ENCODE results near the gene SRP72. TPM values are rescaled to one million over a fixed set of nuclear protein-coding genes. Genes with fewer than 3 reads are reported as not detected.

The SRP72 gene
- polyA plus RNA-seq, 1 donor from 2014 or later, result 57.0 TPM

DNA sequence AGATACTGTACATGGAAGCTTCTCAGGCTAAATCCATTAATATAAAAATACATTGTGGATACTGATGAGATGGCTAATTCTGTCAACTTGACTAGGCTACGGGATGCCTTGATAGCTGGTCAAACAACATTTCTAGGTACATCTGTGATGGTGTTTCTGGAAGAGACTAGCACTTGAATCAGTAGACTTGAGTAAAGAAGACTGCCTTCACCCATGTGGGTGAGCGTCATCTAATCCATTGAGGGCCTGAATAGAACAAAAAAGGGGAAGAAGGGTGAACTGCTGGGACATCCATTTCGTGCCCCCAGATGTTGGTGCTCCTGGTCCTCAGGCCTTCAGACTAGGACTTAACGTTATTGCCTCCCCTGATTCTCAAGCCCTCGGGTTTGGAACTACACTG is 3.7 kb upstream of the SRP72 start:
- H3K4me2 ChIP-seq (ENCODE audit: low read length), result no peak overlapping the region
- H3K9me2 ChIP-seq (ENCODE audit: insufficient read depth, low read length), result no peaks in the 10 kb centered on the region
- H3K79me2 ChIP-seq (replicated peaks; ENCODE audit: insufficient read depth, low read length), result peaks cover 35% of the 10 kb centered on the region
- H3K9me3 ChIP-seq (ENCODE audit: low read length), result no peaks in the 10 kb centered on the region
- no peaks in the 10 kb centered on the region for H3F3A ChIP-seq (ENCODE audit: insufficient read depth, low read length, poor library complexity, severe bottlenecking)
- H3K9ac ChIP-seq (ENCODE audit: low read length), result no peak overlapping the region
- peaks cover 6% of the 10 kb centered on the region for H3K36me3 ChIP-seq (ENCODE audit: insufficient read depth, low read length)
- no peak overlapping the region for H2AFZ ChIP-seq (ENCODE audit: low read depth, low read length)
- TF ChIP-seq TAF1 (IDR thresholded peaks at IDR 0.05; ENCODE audit: low read depth), result no peak
- TF ChIP-seq, protein P1, sequence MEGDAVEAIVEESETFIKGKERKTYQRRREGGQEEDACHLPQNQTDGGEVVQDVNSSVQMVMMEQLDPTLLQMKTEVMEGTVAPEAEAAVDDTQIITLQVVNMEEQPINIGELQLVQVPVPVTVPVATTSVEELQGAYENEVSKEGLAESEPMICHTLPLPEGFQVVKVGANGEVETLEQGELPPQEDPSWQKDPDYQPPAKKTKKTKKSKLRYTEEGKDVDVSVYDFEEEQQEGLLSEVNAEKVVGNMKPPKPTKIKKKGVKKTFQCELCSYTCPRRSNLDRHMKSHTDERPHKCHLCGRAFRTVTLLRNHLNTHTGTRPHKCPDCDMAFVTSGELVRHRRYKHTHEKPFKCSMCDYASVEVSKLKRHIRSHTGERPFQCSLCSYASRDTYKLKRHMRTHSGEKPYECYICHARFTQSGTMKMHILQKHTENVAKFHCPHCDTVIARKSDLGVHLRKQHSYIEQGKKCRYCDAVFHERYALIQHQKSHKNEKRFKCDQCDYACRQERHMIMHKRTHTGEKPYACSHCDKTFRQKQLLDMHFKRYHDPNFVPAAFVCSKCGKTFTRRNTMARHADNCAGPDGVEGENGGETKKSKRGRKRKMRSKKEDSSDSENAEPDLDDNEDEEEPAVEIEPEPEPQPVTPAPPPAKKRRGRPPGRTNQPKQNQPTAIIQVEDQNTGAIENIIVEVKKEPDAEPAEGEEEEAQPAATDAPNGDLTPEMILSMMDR (IDR thresholded peaks at IDR 0.05; ENCODE audit: poor library complexity, severe bottlenecking), result no peak
- H3K27me3 ChIP-seq (ENCODE audit: insufficient read depth, low read depth, low read length), result no peaks in the 10 kb centered on the region
- no peak overlapping the region for H3K27ac ChIP-seq (ENCODE audit: low read length)
- no peaks in the 10 kb centered on the region for H4K20me1 ChIP-seq (ENCODE audit: insufficient read depth)
- peak overlapping the region; percentile 88 for H3K4me3 ChIP-seq (ENCODE audit: low read length)

DNA sequence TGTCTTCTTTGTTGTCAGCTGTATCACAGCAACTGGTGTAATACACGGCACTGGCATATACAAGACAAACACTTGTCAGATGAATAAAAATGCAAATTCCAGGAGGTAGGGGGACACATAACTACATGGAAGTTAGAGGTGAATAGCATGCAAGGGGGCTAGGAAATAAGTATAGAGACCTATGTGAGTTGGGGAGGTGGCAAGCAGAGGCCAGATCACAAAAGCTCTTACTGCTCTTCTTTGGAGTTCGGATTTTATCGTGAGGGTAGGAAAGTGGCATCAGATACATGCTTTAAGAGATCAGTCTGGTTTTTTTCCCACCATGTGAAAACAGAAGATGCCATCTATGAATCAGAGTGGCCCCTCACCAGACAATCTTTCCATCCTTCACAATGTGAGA is 2.8 kb upstream of the SRP72 start:
- Histone ChIP-seq H3K4me2 (ENCODE audit: low read length) (peak overlapping the region; percentile 64), H3K4me3 (ENCODE audit: low read length) (peak overlapping the region; percentile 88), H4K20me1 (ENCODE audit: insufficient read depth) (no peaks in the 10 kb centered on the region), H3F3A (ENCODE audit: insufficient read depth, low read length, poor library complexity, severe bottlenecking) (no peaks in the 10 kb centered on the region), H2AFZ (ENCODE audit: low read depth, low read length) (no peak overlapping the region), H3K27me3 (ENCODE audit: insufficient read depth, low read depth, low read length) (no peaks in the 10 kb centered on the region), H3K9me2 (ENCODE audit: insufficient read depth, low read length) (no peaks in the 10 kb centered on the region), H3K9ac (ENCODE audit: low read length) (no peak overlapping the region), H3K36me3 (ENCODE audit: insufficient read depth, low read length) (peaks cover 6% of the 10 kb centered on the region), H3K9me3 (ENCODE audit: low read length) (no peaks in the 10 kb centered on the region), H3K27ac (ENCODE audit: low read length) (no peak overlapping the region), H3K79me2 (replicated peaks; ENCODE audit: insufficient read depth, low read length) (peaks cover 44% of the 10 kb centered on the region)
- TF ChIP-seq, protein P2, sequence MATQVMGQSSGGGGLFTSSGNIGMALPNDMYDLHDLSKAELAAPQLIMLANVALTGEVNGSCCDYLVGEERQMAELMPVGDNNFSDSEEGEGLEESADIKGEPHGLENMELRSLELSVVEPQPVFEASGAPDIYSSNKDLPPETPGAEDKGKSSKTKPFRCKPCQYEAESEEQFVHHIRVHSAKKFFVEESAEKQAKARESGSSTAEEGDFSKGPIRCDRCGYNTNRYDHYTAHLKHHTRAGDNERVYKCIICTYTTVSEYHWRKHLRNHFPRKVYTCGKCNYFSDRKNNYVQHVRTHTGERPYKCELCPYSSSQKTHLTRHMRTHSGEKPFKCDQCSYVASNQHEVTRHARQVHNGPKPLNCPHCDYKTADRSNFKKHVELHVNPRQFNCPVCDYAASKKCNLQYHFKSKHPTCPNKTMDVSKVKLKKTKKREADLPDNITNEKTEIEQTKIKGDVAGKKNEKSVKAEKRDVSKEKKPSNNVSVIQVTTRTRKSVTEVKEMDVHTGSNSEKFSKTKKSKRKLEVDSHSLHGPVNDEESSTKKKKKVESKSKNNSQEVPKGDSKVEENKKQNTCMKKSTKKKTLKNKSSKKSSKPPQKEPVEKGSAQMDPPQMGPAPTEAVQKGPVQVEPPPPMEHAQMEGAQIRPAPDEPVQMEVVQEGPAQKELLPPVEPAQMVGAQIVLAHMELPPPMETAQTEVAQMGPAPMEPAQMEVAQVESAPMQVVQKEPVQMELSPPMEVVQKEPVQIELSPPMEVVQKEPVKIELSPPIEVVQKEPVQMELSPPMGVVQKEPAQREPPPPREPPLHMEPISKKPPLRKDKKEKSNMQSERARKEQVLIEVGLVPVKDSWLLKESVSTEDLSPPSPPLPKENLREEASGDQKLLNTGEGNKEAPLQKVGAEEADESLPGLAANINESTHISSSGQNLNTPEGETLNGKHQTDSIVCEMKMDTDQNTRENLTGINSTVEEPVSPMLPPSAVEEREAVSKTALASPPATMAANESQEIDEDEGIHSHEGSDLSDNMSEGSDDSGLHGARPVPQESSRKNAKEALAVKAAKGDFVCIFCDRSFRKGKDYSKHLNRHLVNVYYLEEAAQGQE (IDR thresholded peaks at IDR 0.05; ENCODE audit: borderline replicate concordance), result no peak
- TF ChIP-seq POLR2AphosphoS5 (IDR thresholded peaks at IDR 0.05) (no peak), MXI1 (conservative IDR thresholded peaks at IDR 0.05; ENCODE audit: poor library complexity, severe bottlenecking) (no peak), EZH2 (IDR thresholded peaks at IDR 0.05; ENCODE audit: borderline replicate concordance, insufficient read depth, low read length, poor library complexity, severe bottlenecking) (no peak), TAF1 (IDR thresholded peaks at IDR 0.05; ENCODE audit: low read depth) (no peak), SMC3 (conservative IDR thresholded peaks at IDR 0.05; ENCODE audit: poor library complexity) (no peak), EP300 (conservative IDR thresholded peaks at IDR 0.05; ENCODE audit: poor library complexity, severe bottlenecking) (no peak), RAD21 (conservative IDR thresholded peaks at IDR 0.05) (no peak)
- TF ChIP-seq, protein P1 (IDR thresholded peaks at IDR 0.05; ENCODE audit: poor library complexity, severe bottlenecking), result no peak

All from neural cell (in vitro differentiated cells).